ENCODE data around the gene BCL2L2. TPM values are rescaled to one million over a fixed set of nuclear protein-coding genes. Genes with fewer than 3 reads are reported as not detected.

BCL2L2 gene
- polyA plus RNA-seq, 3 donors, result 41.3 to 49.8 (median 41.7) TPM

DNA sequence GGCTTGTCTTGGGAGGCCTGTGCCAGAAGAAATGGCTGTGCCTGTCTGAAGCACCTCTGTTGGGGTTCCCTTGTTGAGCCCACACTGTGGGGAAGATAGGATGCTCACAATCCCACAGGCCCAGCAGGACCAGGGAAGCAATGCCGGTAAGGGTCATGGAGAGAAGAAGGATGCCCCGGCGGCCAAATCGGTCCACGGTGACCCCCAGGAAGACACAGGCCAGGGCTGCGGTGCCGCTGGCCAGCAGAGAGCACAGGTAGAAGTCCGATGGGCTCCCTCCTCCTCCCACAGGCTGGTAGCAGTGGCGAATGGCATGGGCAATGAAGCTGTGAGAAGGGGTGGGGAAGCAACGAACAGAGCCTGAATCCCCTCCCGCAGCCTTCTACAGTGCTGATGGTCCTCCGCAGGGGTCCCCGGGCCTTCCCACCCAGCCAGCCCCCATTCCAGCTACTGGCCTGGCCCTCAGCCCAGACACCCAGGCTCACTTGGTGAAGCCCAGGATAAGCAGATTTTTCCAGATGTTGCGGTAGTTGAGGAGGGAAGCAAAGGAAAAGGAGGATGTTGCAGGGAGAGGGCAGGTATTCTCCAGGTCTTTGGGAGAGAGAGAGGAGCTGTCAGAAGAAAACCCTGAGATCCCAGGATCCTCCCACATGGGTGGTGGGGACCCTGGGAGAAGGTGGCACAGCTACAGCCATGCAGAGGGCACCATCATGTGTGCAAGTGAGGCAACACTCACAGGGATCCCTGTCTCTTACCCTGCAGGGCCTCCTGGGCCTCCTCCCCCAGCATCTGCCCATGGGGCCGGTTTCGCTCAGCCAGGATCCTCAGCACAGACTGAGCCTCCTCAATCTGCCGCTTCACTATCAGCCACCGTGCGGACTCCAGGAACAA lies 41.0 kb downstream of the BCL2L2 start:
- DNase-seq (ENCODE audit: extremely low read depth in 1 of 11, low read depth in 9 of 11, low spot score in 4 of 11), result no peak

GRCh38 chr14:23348297-23348655 lies 41.6 kb downstream of the BCL2L2 start:
- no peak for DNase-seq (ENCODE audit: extremely low read depth in 1 of 11, low read depth in 9 of 11, low spot score in 4 of 11)

DNA sequence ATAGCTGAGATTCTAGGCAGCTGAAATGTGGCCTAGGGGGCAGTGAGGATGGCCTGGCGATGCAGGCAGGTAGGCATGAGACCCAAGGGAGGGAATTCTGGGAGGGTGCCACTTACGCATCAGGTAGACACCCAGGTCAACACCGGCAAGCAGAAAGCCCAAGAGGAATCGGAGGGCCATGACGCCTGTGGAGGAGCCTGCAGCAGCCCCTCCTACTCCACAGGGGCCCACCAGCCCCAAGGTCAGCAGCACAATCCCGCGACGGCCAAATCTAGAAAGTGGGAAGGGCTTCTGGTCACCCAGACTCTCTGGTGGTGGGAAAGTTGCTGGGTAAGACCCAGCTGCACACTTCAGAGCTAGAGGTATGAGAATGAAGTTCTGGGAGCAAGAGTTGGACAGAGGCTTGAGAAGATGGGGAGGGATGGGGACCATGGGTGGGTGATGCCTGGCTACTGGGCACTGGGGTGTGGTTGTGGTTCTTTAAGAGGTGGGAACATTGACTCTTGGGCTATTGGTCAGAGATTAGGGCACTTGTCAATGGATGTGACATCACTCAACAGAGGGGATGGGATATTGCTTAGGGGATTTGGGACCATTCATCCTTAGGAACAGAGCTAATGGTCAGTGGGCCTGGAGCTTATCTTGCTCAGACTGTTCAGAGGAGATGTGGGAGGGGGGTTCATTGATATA lies 42.7 kb downstream of the BCL2L2 start:
- no peak for DNase-seq (ENCODE audit: extremely low read depth in 1 of 11, low read depth in 9 of 11, low spot score in 4 of 11)

DNA sequence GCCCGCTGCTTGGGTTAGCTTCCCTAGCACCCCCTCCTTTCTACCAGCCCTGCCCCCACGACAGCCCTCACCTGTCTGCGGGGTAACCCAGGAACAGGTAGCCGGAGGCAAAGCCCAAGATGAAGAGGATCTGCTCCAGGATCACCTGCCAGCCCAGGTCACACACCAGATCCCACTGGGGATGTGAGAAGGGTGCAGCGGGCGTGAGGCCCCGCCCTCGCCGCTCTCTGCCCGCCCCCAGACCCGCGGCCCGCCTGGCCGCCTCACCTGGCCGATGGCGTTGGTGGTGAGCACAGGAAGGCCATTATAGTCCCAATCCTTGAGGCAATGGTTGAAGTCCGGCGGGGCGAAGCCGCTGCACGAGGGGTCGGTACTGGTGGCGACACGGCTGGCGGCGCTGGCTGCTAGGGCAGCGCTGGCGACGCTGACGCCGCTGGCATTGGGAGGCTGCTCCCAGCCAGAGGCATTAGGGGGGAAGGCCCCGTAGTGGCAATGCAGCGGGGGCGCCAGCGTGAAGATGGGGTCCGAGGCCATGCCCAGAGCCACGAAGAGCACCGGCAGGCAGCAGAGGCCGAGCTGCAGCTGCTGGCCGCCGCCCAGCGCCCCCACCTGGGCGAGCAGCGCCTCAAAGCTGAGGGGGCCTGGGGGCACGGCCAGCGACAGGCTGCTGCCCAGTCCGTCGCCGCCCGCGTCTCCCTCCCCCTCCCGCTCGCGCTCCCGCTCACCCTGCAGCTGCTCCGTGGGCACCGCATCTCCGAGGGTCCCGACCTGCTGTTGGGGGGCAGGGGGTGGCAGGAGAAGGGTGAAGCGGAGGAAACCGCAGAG lies 45.3 kb downstream of the BCL2L2 start:
- peak in 4 of 11 donors; percentile 18 to 33 (median 20) for DNase-seq (ENCODE audit: extremely low read depth in 1 of 11, low read depth in 9 of 11, low spot score in 4 of 11)

DNA sequence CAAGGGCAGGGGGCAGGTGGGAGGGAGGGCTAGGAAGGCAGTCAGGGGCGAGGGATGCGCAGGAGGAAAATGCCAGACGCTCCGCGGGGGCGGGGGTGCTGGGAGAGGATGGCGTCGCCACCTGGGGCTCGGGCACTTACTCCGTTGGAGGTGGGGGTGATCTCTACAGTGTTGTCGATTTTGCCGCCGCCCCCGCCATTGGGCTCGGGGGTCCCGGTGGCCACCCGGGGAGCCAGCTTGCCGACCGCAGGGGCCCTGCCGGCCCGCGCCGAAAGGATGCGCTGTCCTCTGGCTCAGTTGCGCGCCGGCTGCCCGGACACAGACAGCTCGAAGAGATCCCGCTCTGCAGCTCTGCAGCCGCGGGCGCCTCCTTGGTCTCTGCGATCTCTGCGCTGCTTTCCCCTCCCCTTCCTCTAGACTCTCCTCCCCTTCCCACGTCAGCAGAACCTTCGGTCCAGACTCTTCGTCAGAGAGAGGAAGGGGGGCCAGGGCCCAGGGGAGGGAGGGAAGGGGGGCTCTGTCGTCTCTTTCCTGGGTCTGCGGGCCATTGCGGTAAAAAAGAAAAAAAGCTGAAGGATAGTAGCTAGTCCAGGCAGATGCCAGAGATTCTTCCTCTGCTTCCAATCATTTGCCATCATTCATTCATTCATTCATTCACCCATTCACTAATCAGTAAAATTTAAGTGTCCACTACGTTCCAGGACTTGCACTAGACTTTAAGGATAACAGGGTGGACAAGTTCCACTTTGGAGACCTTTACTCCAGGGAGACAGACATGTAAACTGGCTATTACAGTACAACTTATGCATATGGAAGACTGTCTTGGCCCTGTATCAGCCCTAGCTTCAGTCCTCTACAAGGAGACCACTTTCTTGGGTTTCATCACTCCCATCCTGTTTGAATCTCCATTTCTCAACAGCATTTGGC lies 46.1 kb downstream of the BCL2L2 start, which contains the start of gene SLC22A17:
Gene SLC22A17, minus strand, starts transcription at position 382 of the 927 bp plus-strand sequence.
- DNase-seq (ENCODE audit: extremely low read depth in 1 of 11, low read depth in 9 of 11, low spot score in 4 of 11), result peak; percentile 68 to 90 (median 82)

DNA sequence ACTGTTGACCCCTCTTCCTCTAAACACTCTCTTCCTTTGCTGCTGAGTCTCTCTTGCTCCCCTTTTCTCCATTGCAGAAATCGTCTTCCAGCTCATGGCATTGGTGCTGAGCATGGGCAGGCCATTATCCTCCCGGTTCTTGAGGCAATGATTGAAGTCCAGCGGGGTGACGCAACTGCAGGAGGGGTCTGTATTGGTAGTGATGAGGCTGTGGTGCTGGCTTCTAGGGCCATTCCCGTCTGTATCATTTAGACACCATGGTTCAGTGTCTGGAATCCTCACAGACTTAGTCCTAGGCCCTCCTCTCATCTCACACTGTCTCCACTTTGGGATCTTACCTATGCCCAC lies 46.8 kb downstream of the BCL2L2 start:
- DNase-seq (ENCODE audit: extremely low read depth in 1 of 11, low read depth in 9 of 11, low spot score in 4 of 11), result no peak

- no peak for DNase-seq (ENCODE audit: extremely low read depth in 1 of 11, low read depth in 9 of 11, low spot score in 4 of 11)
Measured at GRCh38 chr14:23354990-23355389, 48.4 kb downstream of the BCL2L2 start.

DNA sequence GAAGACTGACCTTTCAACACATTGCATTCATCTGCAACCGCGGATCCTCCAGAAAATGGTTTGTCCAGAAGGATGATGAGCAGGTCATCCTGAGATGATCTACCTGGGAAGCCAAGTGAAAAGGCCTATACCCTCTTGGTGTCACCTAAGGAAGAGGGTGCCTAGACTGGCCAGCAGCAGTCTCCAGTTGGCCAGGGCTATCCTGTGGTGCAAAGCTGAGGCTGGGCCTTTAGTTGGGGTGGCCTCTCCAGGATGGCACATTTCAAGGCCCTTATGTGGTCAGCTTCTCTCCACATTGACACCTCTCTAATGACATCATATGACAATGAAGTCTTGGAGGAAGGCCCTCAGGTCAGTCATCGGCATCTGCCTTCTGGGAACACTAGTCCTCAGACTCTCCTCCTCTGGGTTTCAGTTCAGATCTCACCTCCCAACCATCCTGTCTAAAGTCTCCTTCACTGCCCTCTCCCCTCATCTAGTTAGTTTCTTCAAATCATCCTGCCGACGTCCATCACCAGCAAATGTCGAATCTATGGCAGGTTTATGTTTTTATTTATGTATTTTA lies 49.3 kb downstream of the BCL2L2 start:
- no peak for DNase-seq (ENCODE audit: extremely low read depth in 1 of 11, low read depth in 9 of 11, low spot score in 4 of 11)

- no peak for DNase-seq (ENCODE audit: extremely low read depth in 1 of 11, low read depth in 9 of 11, low spot score in 4 of 11)
Measured at GRCh38 chr14:23356662-23357061, 50.0 kb downstream of the BCL2L2 start.

DNA sequence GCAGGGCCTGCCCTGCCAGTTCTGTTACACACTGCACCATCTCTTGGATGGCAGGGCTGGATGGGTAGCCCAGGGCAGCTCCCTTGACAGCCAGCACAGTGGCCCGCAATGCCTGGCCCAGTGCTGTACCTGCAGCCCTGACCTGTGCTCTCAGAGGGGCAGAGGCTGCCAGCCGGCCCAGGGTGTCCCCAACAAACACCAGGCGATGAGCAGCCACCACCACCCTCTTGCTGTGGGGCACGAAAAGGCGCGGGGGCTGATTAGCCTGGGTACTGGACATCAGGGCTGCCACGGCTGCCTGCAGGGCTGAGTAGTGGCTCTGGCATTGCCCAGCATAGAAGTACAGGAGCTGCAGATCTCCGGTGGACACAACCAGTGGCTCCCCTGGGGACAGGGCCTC lies 50.6 kb downstream of the BCL2L2 start:
- DNase-seq (ENCODE audit: extremely low read depth in 1 of 11, low read depth in 9 of 11, low spot score in 4 of 11), result no peak

DNA sequence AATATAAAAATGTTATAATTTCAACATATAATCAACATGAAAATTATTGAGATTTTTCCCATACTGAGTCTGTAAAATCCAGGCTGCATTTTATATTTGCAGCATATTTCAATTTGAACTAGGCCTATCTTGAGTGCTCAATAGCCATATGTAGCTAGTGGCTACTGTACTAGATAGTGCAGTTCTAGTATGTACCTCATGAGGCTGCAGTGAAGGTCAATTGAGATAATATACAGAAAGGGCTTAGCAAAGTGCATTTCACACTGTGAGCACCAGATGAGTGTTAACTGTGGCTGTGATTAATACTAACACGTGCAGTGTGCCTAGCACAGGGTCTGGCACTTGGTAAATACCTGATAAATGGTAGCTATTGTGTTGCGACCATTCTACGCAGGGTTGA lies 51.4 kb downstream of the BCL2L2 start:
- no peak for DNase-seq (ENCODE audit: extremely low read depth in 1 of 11, low read depth in 9 of 11, low spot score in 4 of 11)

DNA sequence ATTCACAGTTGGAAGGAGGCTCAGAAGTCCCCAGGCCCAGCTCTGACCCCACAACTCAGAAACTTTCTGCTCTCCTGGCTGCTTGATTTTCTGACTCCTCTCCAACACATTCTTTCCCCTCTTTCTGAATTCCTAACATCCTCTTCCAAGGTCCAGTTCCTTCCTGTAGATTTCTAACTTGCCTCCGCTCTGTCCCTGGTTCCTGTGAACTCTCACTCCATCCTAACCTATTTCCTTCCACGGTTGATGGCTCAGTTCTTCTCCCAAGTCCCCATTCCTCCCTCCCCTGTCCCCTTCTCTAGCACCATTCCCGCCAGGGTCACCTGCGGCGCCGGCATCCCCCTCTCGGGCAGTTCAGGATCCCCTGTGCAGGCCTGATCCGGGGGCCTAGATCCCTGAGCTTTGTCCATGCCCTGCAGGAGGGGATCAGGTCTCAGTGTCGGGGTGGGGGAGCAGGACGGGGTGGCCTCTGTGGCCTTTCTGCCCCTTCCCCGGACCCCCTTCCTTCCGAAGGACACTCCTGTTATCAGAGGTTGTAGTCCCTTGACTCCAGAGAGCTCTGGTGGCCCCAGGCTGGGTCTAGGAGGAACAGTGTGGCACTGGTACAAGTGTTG lies 52.0 kb downstream of the BCL2L2 start:
- no peak for DNase-seq (ENCODE audit: extremely low read depth in 1 of 11, low read depth in 9 of 11, low spot score in 4 of 11)

- no peak for DNase-seq (ENCODE audit: extremely low read depth in 1 of 11, low read depth in 9 of 11, low spot score in 4 of 11)
Measured at GRCh38 chr14:23359167-23359626, 52.6 kb downstream of the BCL2L2 start.

DNA sequence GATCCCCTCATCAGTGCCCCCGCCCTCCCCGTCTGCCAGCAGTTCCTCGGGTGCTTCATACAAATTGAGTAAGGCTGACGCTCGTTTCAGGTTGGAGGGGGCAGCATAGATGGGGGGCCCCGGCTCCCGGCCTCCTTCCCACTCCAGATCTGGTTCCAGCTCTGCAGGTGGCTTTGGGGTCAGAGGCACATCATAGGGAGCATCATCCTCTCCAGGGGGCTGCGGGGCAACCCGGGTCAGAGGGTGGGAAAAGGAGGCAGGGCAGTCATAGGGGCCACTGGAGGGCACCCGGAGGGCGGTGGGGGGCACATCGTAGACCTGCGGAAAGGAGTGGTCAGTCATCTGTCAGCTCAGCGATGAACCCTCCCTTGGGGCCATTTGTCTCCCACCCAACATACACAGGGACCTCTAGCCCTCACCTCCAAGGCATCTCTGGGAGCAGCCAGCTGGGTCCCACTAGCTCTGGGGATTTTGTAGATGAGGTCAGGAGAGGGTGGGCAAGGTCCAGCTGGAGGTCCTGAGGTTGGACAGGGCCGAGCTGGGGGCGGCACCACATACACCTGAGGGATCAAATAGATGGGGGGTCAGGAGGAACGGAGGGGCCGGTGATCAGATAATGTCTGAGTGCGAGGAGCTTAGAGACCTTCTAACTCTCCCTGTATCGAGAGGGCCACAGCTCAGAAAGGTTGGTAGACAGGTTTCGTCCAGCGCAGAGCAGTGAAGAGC lies 53.3 kb downstream of the BCL2L2 start:
- DNase-seq (ENCODE audit: extremely low read depth in 1 of 11, low read depth in 9 of 11, low spot score in 4 of 11), result no peak

DNA sequence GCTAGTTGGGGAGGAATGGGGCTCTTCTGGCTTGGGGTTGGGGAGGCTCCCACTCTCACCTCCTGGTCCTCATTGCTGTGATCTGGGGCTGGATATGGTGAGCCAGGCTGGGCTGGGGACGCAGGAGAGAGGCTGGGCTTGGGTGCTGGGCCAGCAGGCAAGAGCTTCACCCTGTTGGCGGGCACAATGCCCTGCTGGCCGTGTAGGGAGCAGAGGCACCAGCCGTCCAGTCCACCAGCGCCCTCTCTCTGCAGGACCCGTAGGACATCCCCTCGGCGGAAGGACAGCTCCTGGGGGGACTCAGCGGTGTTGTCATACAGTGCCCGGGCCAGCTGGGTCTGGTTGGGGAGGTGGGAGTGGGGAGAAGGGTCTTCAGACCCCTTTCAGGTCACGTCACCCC lies 53.9 kb downstream of the BCL2L2 start:
- DNase-seq (ENCODE audit: extremely low read depth in 1 of 11, low read depth in 9 of 11, low spot score in 4 of 11), result no peak

GRCh38 chr14:23361320-23361719 lies 54.7 kb downstream of the BCL2L2 start:
- DNase-seq (ENCODE audit: extremely low read depth in 1 of 11, low read depth in 9 of 11, low spot score in 4 of 11), result no peak
